NCI-H2227 treated with DMSO at 0.1 percent for 48 hours (cell line): ENCODE data around the gene SGSH.
A peak's percentile ranks its signal among the peaks of the same experiment; 100 is the strongest.
"Not testable (repeated sequence)": the region's sequence is repeated elsewhere in the genome, so short reads cannot be mapped to it uniquely, and the experiment has no call there.

Experiments
- DNase-seq: peaks from one replicate; lab custom pipeline; 2025; lab: John Stamatoyannopoulos, UW

Gene SGSH

GRCh38 chr17:80220054-80220735, at the start of gene SGSH, which contains the start of gene SLC26A11:
Gene SGSH (minus strand): TSS chr17:80220333. CDS start chr17:80220313, 20 bp downstream.
Gene SLC26A11 (plus strand): TSS chr17:80220427. CDS start chr17:80221561, 1,134 bp downstream.
- peak; percentile 63 for DNase-seq

GRCh38 chr17:80269405-80269807, 49.3 kb upstream of the SGSH start:
- DNase-seq = no peak

- no peak for DNase-seq
Measured at GRCh38 chr17:80268427-80268826, 48.3 kb upstream of the SGSH start.

- DNase-seq = no peak
Measured at GRCh38 chr17:80267391-80267790, 47.3 kb upstream of the SGSH start.

- no peak for DNase-seq
Measured at GRCh38 chr17:80265205-80266068, 45.3 kb upstream of the SGSH start.

- no peak for DNase-seq
Measured at GRCh38 chr17:80264205-80265075, 44.3 kb upstream of the SGSH start.

- peak; percentile 47 for DNase-seq
Measured at GRCh38 chr17:80263253-80264204, 43.4 kb upstream of the SGSH start.

- no peak for DNase-seq
Measured at GRCh38 chr17:80262775-80263244, 42.7 kb upstream of the SGSH start.

GRCh38 chr17:80262291-80262690, 42.2 kb upstream of the SGSH start:
- DNase-seq = no peak

- DNase-seq = no peak
Measured at GRCh38 chr17:80261895-80262279, 41.8 kb upstream of the SGSH start.

GRCh38 chr17:80261159-80261894, 41.2 kb upstream of the SGSH start:
- DNase-seq = peak; percentile 35

GRCh38 chr17:80260791-80261158, 40.6 kb upstream of the SGSH start, which contains the start of gene RNF213:
Gene RNF213 (plus strand): TSS chr17:80260852. CDS start chr17:80263682, 2,830 bp downstream.
- no peak for DNase-seq

GRCh38 chr17:80260069-80260535, 40.0 kb upstream of the SGSH start:
- DNase-seq = peak; percentile 62

- no peak for DNase-seq
Measured at GRCh38 chr17:80259457-80260068, 39.4 kb upstream of the SGSH start.

GRCh38 chr17:80258296-80258695, 38.2 kb upstream of the SGSH start:
- not testable (repeated sequence) for DNase-seq

GRCh38 chr17:80257716-80258213, 37.6 kb upstream of the SGSH start:
- no peak for DNase-seq

- DNase-seq = no peak
Measured at GRCh38 chr17:80256034-80256350, 35.9 kb upstream of the SGSH start.

GRCh38 chr17:80254396-80255251, 34.5 kb upstream of the SGSH start:
- DNase-seq = no peak
